WERI-Rb-1 (cell line): ENCODE results near the gene ERCC6L2.

Experiments
- DNase-seq: peaks from one replicate; pipeline ENCODE4 v3.0.0-alpha.2; 2020
- H3K27ac ChIP-seq: fragments of 250-450 bp; sonication (Bioruptor Pico); 2 replicates; pipeline ENCODE4 v1.5.1; 2020; ENCODE audit warnings: mild to moderate bottlenecking, moderate library complexity
- H3K27me3 ChIP-seq: fragments of 250-450 bp; sonication (Bioruptor Pico); 2 replicates; pipeline ENCODE4 v1.5.1; 2021; ENCODE audit warnings: mild to moderate bottlenecking, low read depth, moderate library complexity; ENCODE audit not compliant: insufficient read depth, severe bottlenecking
- H3K36me3 ChIP-seq: fragments of 250-450 bp; sonication (Bioruptor Pico); 2 replicates; pipeline ENCODE4 v1.5.1; 2020; ENCODE audit warnings: mild to moderate bottlenecking, moderate library complexity
- H3K4me3 ChIP-seq: 2 replicates; pipeline ENCODE4 v1.5.1; 2011; ENCODE audit warnings: low read depth, mild to moderate bottlenecking, control low read depth, low read length
- H3K9me3 ChIP-seq: fragments of 250-450 bp; sonication (Bioruptor Pico); 2 replicates; pipeline ENCODE4 v1.5.1; 2021; ENCODE audit warnings: mild to moderate bottlenecking, moderate library complexity; ENCODE audit not compliant: severe bottlenecking
- TF ChIP-seq, protein P1 (sequence below): IDR thresholded peaks from 2 replicates; pipeline ENCODE4 v1.5.1; 2011; ENCODE audit warnings: low read depth, mild to moderate bottlenecking, control low read depth, inconsistent platforms, low read length

ERCC6L2 gene

GRCh38 chr9:95841377-95841776 lies 34.1 kb upstream of the ERCC6L2 start:
- Histone ChIP-seq H3K27me3 (no peaks in the 10 kb centered on the region), H3K27ac (no peak overlapping the region), H3K9me3 (peaks cover 2% of the 10 kb centered on the region), H3K36me3 (no peaks in the 10 kb centered on the region), H3K4me3 (no peak overlapping the region)
- TF ChIP-seq, protein P1, sequence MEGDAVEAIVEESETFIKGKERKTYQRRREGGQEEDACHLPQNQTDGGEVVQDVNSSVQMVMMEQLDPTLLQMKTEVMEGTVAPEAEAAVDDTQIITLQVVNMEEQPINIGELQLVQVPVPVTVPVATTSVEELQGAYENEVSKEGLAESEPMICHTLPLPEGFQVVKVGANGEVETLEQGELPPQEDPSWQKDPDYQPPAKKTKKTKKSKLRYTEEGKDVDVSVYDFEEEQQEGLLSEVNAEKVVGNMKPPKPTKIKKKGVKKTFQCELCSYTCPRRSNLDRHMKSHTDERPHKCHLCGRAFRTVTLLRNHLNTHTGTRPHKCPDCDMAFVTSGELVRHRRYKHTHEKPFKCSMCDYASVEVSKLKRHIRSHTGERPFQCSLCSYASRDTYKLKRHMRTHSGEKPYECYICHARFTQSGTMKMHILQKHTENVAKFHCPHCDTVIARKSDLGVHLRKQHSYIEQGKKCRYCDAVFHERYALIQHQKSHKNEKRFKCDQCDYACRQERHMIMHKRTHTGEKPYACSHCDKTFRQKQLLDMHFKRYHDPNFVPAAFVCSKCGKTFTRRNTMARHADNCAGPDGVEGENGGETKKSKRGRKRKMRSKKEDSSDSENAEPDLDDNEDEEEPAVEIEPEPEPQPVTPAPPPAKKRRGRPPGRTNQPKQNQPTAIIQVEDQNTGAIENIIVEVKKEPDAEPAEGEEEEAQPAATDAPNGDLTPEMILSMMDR = no peak
- DNase-seq = no peak

- Histone ChIP-seq H3K4me3 (no peak overlapping the region), H3K9me3 (peaks cover 2% of the 10 kb centered on the region), H3K27me3 (no peaks in the 10 kb centered on the region), H3K27ac (no peak overlapping the region), H3K36me3 (no peaks in the 10 kb centered on the region)
- TF ChIP-seq, protein P1 = no peak
- DNase-seq = no peak
Measured at GRCh38 chr9:95845751-95846150, 29.7 kb upstream of the ERCC6L2 start.

- Histone ChIP-seq H3K36me3 (no peaks in the 10 kb centered on the region), H3K27ac (no peak overlapping the region), H3K9me3 (no peaks in the 10 kb centered on the region), H3K4me3 (no peak overlapping the region), H3K27me3 (no peaks in the 10 kb centered on the region)
- TF ChIP-seq, protein P1 = no peak
- no peak for DNase-seq
Measured at GRCh38 chr9:95848764-95849163, 26.7 kb upstream of the ERCC6L2 start.

GRCh38 chr9:95852059-95853032 lies 23.1 kb upstream of the ERCC6L2 start:
- TF ChIP-seq, protein P1 = no peak
- Histone ChIP-seq H3K27ac (no peak overlapping the region), H3K4me3 (no peak overlapping the region), H3K27me3 (no peaks in the 10 kb centered on the region), H3K36me3 (no peaks in the 10 kb centered on the region), H3K9me3 (no peaks in the 10 kb centered on the region)
- DNase-seq = no peak

- H3K9me3 ChIP-seq = no peaks in the 10 kb centered on the region
- no peak overlapping the region for H3K27ac ChIP-seq
- DNase-seq = no peak
- no peak overlapping the region for H3K4me3 ChIP-seq
- H3K27me3 ChIP-seq = no peaks in the 10 kb centered on the region
- TF ChIP-seq, protein P1 = no peak
- H3K36me3 ChIP-seq = no peaks in the 10 kb centered on the region
Measured at GRCh38 chr9:95854386-95855020, 21.0 kb upstream of the ERCC6L2 start.
